ENCODE data around the gene JPH2. TPM values are rescaled to one million over a fixed set of nuclear protein-coding genes. Genes with fewer than 3 reads are reported as not detected.

Gene JPH2
- total RNA-seq, 1 donor from 2014 or later: 86.7 TPM

GRCh38 chr20:44185574-44185973 is 1.4 kb downstream of the JPH2 start:
- no peak for DNase-seq (ENCODE audit: low spot score in 2 of 2)
- Histone ChIP-seq H3K4me1 (peaks cover 11 to 21% of the 10 kb centered on the region in 2 donors), H3K9me3 (no peaks in the 10 kb centered on the region), H3K27ac (peak overlapping the region; percentile 89 to 95), H3K27me3 (no peaks in the 10 kb centered on the region), H3K4me3 (peak overlapping the region; percentile 61 to 82), H3K36me3 (no peaks in the 10 kb centered on the region)
- no peak for TF ChIP-seq CTCF (IDR thresholded peaks at IDR 0.05)
- intact Hi-C loops (cut with DNase I): loop anchor here (10.0 kb wide), 2 partner anchors 171 to 509 kb away; no protein-coding TSS in a partner anchor

GRCh38 chr20:44183282-44183681 is 3.7 kb downstream of the JPH2 start:
- H3K4me3 ChIP-seq: peak overlapping the region; percentile 61 to 82
- no peak for DNase-seq (ENCODE audit: low spot score in 2 of 2)
- peaks cover 5 to 24% of the 10 kb centered on the region in 2 donors for H3K4me1 ChIP-seq
- no peaks in the 10 kb centered on the region for H3K36me3 ChIP-seq
- intact Hi-C loops (cut with DNase I): loop anchor here (10.0 kb wide), 2 partner anchors 168 to 512 kb away; no protein-coding TSS in a partner anchor
- peak overlapping the region; percentile 89 to 95 for H3K27ac ChIP-seq
- H3K9me3 ChIP-seq: no peaks in the 10 kb centered on the region
- no peaks in the 10 kb centered on the region for H3K27me3 ChIP-seq
- TF ChIP-seq CTCF (IDR thresholded peaks at IDR 0.05): no peak

- no peaks in the 10 kb centered on the region for H3K9me3 ChIP-seq
- no peaks in the 10 kb centered on the region for H3K27me3 ChIP-seq
- peaks cover under 1 to 24% of the 10 kb centered on the region in 2 donors for H3K4me1 ChIP-seq
- H3K27ac ChIP-seq: peak overlapping the region; percentile 89 to 95
- no peak for TF ChIP-seq CTCF (IDR thresholded peaks at IDR 0.05)
- intact Hi-C loops (cut with DNase I): loop anchor here (10.0 kb wide), 2 partner anchors 168 to 512 kb away; no protein-coding TSS in a partner anchor
- DNase-seq (ENCODE audit: low spot score in 2 of 2): no peak
- H3K4me3 ChIP-seq: peak overlapping the region; percentile 61 to 82
- H3K36me3 ChIP-seq: no peaks in the 10 kb centered on the region
Measured at GRCh38 chr20:44182863-44183262, 4.1 kb downstream of the JPH2 start.

GRCh38 chr20:44182135-44182765 is 4.7 kb downstream of the JPH2 start:
- Histone ChIP-seq H3K4me3 (peak overlapping the region; percentile 61 to 82), H3K27me3 (no peaks in the 10 kb centered on the region), H3K4me1 (peaks cover 2 to 30% of the 10 kb centered on the region in 2 donors), H3K27ac (peak overlapping the region; percentile 89 to 95), H3K9me3 (no peaks in the 10 kb centered on the region), H3K36me3 (no peaks in the 10 kb centered on the region)
- intact Hi-C loops (cut with DNase I): loop anchor here (10.0 kb wide), 2 partner anchors 167 to 513 kb away; no protein-coding TSS in a partner anchor
- TF ChIP-seq CTCF (IDR thresholded peaks at IDR 0.05): no peak
- no peak for DNase-seq (ENCODE audit: low spot score in 2 of 2)

GRCh38 chr20:44181611-44182010 is 5.4 kb downstream of the JPH2 start:
- DNase-seq (ENCODE audit: low spot score in 2 of 2): no peak
- H3K4me3 ChIP-seq: peak overlapping the region; percentile 37 to 82
- peaks cover 8 to 35% of the 10 kb centered on the region in 2 donors for H3K4me1 ChIP-seq
- no peaks in the 10 kb centered on the region for H3K27me3 ChIP-seq
- no peaks in the 10 kb centered on the region for H3K36me3 ChIP-seq
- H3K9me3 ChIP-seq: no peaks in the 10 kb centered on the region
- H3K27ac ChIP-seq: peak overlapping the region; percentile 89 to 95
- no peak for TF ChIP-seq CTCF (IDR thresholded peaks at IDR 0.05)
- intact Hi-C loops (cut with DNase I): loop anchor here (2.0 to 10.0 kb wide), 3 partner anchors 15 to 513 kb away; no protein-coding TSS in a partner anchor
